GM19467 (cell line): ENCODE results near the gene C1QTNF9B.

ENCODE experiments used
- ATAC-seq: cut with Tn5 transposase; IDR thresholded peaks from one replicate; pipeline ENCODE4 v1.9.1; 2021; ENCODE audit warnings: mild to moderate bottlenecking, moderate library complexity; ENCODE audit not compliant: unreplicated experiment

Gene C1QTNF9B

DNA sequence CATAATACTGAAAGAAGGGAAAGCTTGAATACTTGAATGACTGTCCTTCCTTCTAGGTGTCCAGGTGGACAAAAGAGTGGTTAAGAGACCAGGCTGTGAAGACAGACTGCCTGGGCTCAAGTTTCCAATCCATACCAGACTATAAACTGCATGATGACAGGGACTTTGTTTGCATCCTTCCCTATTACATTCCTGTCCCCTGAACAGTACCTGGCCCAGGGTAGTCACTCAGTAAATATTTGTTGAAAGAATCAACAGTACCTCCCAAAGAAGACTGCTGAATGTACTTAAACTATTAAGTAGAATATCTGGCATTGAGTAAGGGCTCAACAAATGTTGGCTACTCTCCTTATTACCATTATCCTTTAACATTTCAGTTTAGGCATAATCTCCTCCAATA is 37.8 kb downstream of the C1QTNF9B start:
- no peak for ATAC-seq

DNA sequence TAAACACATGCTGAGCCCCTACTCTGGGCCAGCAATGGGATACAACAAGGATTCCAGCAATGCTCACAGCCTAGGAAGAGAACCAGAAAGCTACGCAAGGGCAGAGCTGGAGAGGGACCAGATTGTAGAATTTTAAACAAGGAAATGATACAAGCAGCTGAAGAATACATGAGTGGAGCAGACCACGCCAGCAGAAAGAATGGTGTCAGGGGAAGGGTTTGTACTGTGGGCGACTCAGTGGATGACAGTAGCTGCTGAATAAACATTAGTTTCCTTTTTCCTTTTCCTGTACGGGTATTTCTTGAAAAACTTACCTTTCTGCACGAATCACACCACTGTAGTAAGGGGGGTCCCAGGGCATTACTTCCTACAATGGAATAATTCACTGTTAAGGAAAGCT is 38.8 kb downstream of the C1QTNF9B start:
- ATAC-seq = no peak

DNA sequence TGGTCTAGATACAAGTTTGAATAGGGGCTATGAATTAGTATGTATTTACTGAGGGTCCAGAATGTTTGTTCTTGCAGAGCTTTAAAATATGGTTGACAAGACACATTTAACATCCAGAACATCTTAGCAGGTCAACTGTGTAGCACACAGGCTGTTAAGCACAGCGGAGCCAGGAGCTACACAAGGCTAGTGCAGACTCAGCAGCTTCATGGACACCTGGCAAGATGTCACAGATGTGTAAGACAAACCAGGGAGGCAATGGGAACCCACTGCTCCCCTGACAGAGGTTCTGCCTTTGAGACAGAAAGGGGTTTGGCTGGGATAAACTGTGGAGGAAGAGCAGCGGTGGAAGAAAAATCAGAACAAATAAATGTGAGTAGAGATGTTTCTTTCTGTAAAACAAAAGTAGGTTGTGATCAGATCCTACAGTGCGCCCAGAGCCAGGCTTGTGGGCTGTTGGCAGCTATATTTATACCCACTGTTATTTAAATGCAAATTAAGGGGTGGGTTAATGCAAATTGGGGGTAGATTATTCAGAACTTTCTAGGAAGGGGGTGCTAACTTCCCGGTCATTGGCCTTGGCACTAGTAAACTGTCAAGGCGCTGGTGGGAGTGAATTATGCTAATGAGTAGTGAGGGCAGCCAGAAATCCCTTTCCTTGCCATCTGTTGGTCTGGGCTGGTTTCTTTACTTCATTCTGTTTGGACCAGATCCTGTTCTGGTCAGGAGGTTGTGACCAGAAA is 41.1 kb downstream of the C1QTNF9B start:
- ATAC-seq = no peak

DNA sequence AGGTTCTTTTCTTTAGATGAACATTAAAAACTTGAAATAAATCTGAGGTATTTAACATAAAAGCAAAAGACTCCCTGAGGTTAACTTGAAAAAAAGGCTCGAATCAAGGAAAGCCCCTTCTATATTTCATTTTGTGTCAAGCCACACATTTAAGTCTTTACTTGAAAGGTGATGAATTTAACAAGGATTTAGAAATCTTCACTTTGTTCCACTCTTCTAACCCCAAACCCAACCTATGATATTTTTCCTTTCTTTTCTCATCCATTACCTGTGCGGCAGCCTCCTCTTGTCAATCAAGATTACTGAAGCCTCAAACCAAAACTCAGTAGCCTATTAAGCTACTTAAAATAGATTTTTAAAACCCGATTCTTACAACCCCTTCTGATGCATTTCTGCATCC is 41.9 kb downstream of the C1QTNF9B start:
- ATAC-seq = no peak

DNA sequence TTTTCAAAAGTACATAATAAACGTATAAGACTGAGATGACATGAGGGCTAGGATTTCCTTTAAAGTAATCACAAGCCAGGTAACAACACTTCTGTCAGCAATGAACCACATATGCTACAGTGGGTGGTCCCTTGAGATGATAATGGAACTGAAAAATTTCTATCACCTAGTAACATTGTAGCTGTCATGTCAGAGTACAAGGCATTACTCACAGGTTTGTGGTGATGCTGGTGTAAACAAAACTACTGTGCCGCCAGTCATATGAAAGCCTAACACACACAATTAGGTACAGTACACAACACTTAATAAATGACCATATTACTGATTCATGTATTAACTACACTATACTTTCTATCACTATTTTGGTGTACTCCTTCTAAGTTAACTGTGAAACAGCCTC is 45.0 kb downstream of the C1QTNF9B start:
- ATAC-seq = no peak

DNA sequence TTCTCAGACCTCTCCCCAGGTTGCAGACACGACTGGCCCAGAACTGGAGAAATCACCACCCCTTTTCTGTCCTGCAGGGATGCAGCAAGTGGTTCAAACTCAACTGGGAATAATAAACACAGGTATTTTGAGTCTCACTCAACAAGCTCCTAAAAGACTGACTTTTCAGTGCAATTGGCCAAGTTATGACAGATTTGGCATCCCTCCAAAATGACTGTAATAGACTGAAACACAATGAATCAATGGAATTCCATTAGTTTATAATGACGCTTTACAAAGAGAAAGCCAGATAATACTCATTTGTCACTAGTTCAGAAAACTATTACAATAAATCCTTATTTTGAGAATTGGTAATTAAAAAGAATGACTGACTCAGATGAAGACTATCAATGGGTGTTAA is 46.2 kb downstream of the C1QTNF9B start:
- no peak for ATAC-seq

DNA sequence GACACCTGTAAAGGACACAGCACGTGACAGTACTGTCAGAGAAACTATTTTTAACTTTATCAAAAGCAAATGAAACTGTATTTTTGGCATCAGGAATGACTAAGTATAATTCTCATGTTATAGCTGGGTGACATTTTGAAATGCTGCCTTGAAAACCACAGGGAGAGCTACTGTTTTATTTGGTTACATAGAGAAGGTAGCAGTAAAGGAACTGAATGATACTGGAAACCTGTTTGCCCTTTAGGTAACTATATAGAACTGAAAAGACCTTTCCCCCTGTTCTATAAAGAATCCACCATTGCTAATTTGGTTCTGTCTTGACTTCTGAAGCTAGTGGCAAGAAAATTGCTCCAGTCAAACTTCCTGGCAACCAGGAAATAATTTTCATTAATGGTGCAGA is 47.2 kb downstream of the C1QTNF9B start:
- no peak for ATAC-seq

DNA sequence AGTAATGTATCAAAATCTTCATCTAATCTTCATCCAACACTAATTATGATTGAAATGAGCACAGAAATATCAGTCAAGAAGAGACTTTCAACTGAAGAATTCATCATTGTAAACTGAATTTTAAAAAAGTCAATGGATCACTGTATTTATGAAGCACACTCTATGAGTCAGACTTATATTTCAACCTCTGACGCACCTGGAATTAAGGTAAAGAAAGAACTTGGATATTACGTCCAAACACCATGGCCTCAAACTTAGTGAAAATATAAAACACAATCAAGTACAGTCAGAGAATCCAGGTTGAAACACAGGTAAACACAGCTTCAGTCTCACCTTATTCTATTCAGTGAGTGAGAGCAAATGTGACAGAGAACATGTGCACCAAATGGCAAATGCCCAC is 47.6 kb downstream of the C1QTNF9B start:
- no peak for ATAC-seq

DNA sequence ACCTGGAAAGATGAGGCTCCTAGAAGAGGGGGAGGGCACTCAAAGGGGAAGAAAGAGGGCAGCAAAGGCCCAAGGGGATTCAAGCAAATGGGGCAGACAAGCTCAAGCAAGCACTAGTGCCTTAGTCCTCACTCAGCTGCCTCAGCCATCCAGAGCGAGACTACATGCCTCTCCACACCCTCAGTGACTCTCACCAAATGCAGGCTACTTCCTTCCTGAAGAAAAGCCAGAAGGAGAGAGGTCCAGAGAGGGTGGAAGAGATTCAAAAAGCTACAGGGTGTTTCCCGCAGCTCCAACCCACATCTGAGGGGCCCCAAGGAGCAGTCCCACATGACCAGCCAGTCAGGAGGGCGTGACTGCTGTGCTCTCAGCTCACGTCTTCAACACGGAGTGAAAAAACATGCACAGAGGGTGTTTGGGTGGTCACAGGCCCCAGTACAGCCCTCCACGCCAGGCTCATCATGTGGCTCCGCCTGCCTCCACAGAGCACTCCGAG is 48.6 kb downstream of the C1QTNF9B start:
- ATAC-seq = no peak

DNA sequence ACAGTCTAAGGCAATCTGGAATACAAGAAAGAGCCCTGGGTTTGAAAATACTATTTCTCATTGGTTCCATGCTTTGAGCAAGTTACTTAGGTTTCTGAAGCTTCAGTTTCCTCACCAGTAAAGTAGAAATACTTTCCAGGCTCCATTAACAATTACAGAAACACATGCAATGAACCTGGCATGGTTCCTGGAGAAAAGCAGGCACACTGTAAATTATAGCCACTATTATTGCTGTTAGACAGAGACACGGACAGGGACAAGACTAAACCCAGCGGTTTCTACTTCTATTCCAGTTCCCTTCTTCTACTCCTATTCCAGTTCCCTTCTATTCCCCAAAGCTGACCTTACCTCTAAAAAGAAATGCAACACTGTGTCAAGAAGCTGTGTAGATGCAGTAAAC is 49.3 kb downstream of the C1QTNF9B start:
- ATAC-seq = no peak

DNA sequence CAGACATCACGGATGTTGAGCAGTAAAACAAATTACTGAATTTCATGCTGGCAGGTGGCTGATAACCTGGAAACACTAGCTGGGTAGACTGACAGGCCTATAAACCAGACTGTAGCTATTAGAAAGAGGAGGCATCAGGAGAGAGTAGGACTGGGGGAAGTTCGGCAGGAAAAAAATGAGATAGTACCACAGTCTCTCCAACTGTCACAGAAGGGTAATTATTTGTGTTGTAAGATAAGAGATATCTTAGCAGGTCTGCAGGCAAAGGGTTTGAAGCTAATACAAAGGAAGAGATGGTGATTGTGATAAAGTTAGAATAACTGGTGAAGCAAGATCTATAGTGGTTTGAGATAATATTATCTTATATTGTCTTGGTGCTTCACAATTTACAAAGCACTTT is 49.8 kb downstream of the C1QTNF9B start:
- no peak for ATAC-seq

DNA sequence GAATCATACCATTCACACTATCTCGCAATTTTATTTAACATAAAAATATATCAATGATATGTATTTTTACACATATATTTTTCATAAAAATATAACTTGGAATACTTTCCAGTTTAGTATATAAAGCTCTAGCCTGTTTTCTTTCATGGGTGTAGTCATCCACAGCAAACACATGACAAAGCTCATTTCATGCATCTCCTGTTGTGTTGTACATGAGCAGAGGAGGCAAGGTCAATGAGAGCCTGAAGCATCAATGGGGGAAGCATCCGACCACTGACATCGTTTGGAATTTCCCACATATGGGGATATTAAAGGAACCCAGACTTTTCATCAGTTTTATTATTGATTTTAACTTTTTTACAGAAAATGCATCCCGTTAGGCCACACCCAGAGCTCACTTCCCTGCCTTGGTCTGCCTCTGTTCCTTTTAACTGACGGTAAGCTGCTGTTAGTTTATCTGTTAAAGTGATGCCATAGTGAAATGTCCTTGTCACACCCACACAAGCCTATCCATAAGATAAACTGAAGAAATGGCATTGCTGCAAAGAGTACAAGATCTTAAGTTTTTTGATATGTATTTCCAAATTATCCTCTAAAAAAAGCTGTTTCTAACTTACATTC is 52.1 kb downstream of the C1QTNF9B start:
- no peak for ATAC-seq

DNA sequence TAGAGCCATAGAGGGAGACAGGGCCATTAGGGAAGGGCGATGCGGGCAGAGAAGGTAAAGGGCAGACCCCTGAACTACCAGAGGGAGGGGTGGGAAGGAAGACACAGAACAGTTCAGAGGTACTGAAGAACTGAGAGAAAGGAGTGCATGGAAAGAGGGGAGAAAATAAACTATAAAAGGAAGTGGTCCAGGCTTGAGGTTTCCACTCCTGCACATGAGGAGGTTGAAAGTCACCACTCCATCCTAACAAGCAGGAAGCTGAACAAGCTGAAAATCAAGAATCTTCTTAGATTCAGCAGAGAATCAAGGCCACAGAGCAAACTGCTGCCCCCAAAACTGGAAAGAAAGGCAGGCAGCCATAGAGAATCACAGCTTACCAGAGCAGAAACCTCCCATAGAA is 53.2 kb downstream of the C1QTNF9B start:
- ATAC-seq = no peak

DNA sequence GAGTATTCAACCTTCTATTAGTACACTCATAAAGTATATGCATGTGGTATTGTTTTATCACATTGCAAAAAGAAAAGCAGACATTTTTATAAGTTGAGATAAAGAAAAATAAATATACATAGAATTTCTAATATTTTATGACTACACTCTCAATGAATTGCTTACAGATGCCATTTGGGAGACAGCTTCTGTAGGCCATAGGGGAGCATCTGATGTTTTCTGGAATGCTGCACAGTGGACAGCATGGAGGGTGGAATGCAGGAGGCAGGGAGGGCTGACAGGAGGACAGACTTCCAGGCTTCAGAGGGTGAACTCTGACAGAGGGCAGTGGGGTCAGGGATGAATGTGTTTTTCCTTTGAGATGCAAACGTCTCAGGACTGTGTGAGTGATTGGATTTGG is 53.9 kb downstream of the C1QTNF9B start:
- no peak for ATAC-seq

DNA sequence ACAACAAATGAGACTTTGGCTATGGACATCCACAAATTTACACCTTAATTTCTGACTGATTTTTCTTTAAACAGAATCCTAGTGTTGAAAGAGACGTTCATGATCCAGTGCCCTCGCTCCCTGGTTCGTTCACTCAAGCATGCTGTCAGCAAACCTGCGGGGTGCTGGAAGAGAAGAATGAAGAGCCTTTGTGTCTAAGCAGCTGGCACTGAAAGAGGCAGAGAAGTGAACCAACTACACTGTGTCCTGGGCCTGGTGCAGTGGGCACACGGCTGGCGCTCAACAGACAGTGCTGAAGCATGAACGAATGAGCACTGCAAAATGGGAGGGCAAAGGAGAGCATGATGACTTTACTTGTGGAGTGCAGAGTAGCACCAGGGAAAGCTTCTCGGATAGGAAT is 54.9 kb downstream of the C1QTNF9B start:
- no peak for ATAC-seq
